ENCODE measurements around the gene FAM210B.

GRCh38 chr20:56359212-56360132, 698 bp downstream of the FAM210B start:
- TF ChIP-seq GATA2 (IDR thresholded peaks at IDR 0.05; ENCODE audit: low read depth, low read length) (no peak), GATA3 (IDR thresholded peaks at IDR 0.05; ENCODE audit: low read depth, low read length) (no peak)

All from SH-SY5Y (cell line).